NT2/D1 (cell line): Measurements from ENCODE around the gene ZBTB7A.

ENCODE experiments used
- DNase-seq: peaks from one replicate; pipeline ENCODE4 v3.0.0-alpha.2; 2011; ENCODE audit warnings: low read depth, low spot score
- H3K27me3 ChIP-seq: 2 replicates; pipeline ENCODE4 v1.6.0; 2011; ENCODE audit warnings: mild to moderate bottlenecking; ENCODE audit not compliant: insufficient read length, insufficient read depth
- H3K36me3 ChIP-seq: 2 replicates; pipeline ENCODE4 v1.6.1; 2011; ENCODE audit warnings: mild to moderate bottlenecking, low read length, mixed read lengths; ENCODE audit not compliant: insufficient read depth, insufficient read length
- H3K4me1 ChIP-seq: 2 replicates; pipeline ENCODE4 v1.5.1; 2011; ENCODE audit not compliant: insufficient read depth, insufficient read length
- H3K4me3 ChIP-seq: 2 replicates; pipeline ENCODE4 v1.5.1; 2011; ENCODE audit warnings: low read depth; ENCODE audit not compliant: insufficient read length
- H3K9ac ChIP-seq: 2 replicates; pipeline ENCODE4 v1.6.0; 2011; ENCODE audit warnings: low read depth; ENCODE audit not compliant: insufficient read length
- H3K9me3 ChIP-seq: 2 replicates; pipeline ENCODE4 v1.5.1; 2011; ENCODE audit warnings: mild to moderate bottlenecking, low read length; ENCODE audit not compliant: insufficient read depth
- SUZ12 ChIP-seq: IDR thresholded peaks from 2 replicates; pipeline ENCODE4 v1.6.1; 2011; ENCODE audit not compliant: insufficient read length, insufficient read depth; ENCODE audit errors: extremely low read depth
- YY1 ChIP-seq: IDR thresholded peaks from 2 replicates; pipeline ENCODE4 v1.6.1; 2011; ENCODE audit not compliant: insufficient read length, insufficient read depth
- ZNF274 ChIP-seq: IDR thresholded peaks from 2 replicates; pipeline ENCODE4 v1.6.1; 2011; ENCODE audit warnings: mild to moderate bottlenecking, low read depth, low read length

ZBTB7A gene

DNA sequence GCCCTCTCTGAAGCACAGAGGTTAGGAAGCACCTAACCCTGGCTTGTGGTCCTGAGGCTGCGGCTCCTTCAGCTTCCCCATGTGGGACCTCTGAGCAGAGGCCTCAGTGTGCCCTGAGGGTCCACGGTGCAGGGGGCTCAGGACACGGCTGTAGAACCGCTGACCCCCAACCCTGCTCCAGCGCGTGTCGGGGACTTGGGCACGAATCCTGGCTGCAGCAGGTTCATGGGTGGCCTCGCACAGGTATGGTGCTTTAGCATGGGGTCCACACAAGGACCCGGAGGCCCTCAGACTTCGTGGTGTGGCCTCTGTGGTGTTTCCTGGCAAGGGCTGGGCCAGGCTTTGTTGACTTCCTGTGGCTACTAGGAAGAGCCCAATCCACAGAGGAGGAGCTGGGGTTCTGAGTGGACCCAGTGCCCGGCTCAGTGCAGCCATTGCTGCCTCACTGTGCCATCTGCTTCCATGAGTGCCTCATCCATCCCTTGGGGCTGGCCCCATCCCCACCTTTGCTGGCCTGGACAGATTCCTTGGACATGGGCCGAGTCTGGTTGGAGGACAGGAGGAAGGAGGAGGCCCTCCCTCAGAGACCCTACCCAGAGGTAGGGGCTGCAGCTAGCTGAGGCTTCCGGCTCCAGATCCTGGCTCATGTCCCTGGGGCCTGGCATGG is 24.5 kb downstream of the ZBTB7A start:
- Histone ChIP-seq H3K27me3 (no peaks in the 10 kb centered on the region), H3K4me3 (no peak overlapping the region), H3K9me3 (no peaks in the 10 kb centered on the region), H3K36me3 (peaks cover 33% of the 10 kb centered on the region), H3K4me1 (peaks cover 5% of the 10 kb centered on the region), H3K9ac (no peak overlapping the region)
- no peak for DNase-seq
- no peak for TF ChIP-seq YY1
- no peak for TF ChIP-seq ZNF274
- no peak for TF ChIP-seq SUZ12

DNA sequence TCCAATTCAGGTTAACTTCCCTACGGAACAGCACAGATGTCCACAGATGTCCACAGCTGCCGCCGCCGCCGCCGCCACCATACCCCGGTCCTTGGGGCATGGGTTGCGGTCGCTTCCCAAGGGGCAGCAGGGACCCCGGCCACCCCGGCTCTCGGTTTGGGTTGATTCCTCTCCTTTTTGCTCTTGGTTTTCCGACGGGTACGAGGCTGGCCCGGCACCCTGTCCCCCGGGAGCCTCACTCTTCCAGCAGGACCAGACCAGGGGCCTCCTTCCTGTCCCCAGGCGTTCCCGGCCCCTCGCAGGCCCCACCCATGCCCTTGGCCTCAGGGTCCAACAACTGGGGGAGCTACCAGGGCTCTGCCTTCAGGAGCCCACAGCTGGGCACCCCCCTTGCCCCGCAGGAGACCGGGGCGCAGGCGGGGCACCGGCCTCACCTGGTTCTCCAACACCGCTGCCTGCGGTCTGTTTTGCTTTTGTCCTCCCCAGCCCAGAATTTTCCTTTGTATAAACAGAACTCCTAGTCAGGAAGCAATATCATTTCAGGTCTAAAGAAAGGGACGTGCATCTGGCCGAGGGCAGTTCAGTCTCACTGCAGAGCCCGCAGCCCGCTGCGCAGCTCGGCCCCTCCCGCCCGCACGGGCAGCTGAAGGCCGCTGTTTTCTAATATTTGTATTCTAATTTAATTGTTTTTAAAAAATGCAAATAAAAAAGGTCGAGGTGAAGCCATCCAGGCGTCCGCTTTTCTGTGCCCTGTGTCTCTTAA is 27.9 kb downstream of the ZBTB7A start:
- no peak for DNase-seq
- Histone ChIP-seq H3K36me3 (peaks cover 51% of the 10 kb centered on the region), H3K9ac (no peak overlapping the region), H3K27me3 (no peaks in the 10 kb centered on the region), H3K4me3 (no peak overlapping the region), H3K9me3 (no peaks in the 10 kb centered on the region), H3K4me1 (peaks cover 12% of the 10 kb centered on the region)
- TF ChIP-seq SUZ12 (no peak), YY1 (no peak), ZNF274 (no peak)

DNA sequence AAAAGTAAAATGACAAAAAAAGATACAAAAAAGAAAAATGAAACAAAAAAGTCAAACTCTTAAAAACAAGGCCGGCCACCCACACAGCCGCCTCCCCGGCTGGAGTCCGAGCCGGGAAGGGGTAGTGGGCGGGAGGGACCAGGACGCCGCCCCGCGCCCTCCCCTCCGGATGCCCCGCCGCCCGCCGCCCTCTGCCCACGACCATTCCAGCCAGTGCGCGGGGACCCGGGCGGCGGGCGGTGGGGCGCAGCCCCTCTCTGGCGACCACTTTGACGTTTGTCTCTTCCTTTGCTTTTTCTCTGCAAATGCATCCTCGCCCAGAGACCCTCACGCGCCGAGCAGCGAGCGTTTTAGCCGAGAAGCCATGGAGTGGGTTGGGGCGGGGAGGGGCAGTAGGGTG is 28.6 kb downstream of the ZBTB7A start:
- Histone ChIP-seq H3K4me1 (peaks cover 12% of the 10 kb centered on the region), H3K27me3 (no peaks in the 10 kb centered on the region), H3K9me3 (no peaks in the 10 kb centered on the region), H3K36me3 (peaks cover 58% of the 10 kb centered on the region), H3K9ac (no peak overlapping the region), H3K4me3 (no peak overlapping the region)
- TF ChIP-seq SUZ12 (no peak), YY1 (no peak), ZNF274 (no peak)
- no peak for DNase-seq

DNA sequence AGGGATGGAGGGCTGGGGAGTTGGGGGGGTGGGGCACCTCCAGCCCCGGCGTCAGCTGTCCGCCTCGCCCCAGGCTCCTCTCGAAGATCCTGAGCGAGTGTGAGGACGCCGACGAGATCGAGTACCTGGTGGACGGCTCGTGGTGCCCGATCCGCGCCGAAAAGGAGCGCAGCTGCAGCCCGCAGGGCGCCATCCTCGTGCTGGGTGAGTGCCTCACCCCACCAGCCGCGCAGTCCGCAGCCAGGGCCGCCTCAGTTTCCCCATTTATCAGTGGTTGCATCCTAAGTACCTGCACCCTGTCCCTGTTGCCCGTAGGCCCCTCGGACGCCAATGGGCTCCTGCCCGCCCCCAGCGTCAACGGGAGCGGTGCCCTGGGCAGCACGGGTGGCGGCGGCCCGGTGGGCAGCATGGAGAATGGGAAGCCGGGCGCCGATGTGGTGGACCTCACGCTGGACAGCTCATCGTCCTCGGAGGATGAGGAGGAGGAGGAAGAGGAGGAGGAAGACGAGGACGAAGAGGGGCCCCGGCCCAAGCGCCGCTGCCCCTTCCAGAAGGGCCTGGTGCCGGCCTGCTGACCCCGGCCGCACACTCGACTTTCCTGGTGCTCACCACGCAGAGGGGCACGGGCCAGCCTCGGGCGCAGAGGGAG is 29.3 kb downstream of the ZBTB7A start:
- H3K9ac ChIP-seq: no peak overlapping the region
- TF ChIP-seq SUZ12: no peak
- no peak for TF ChIP-seq YY1
- TF ChIP-seq ZNF274: no peak
- DNase-seq: no peak
- peaks cover 64% of the 10 kb centered on the region for H3K36me3 ChIP-seq
- H3K27me3 ChIP-seq: no peaks in the 10 kb centered on the region
- no peak overlapping the region for H3K4me3 ChIP-seq
- H3K4me1 ChIP-seq: peaks cover 12% of the 10 kb centered on the region
- no peaks in the 10 kb centered on the region for H3K9me3 ChIP-seq

DNA sequence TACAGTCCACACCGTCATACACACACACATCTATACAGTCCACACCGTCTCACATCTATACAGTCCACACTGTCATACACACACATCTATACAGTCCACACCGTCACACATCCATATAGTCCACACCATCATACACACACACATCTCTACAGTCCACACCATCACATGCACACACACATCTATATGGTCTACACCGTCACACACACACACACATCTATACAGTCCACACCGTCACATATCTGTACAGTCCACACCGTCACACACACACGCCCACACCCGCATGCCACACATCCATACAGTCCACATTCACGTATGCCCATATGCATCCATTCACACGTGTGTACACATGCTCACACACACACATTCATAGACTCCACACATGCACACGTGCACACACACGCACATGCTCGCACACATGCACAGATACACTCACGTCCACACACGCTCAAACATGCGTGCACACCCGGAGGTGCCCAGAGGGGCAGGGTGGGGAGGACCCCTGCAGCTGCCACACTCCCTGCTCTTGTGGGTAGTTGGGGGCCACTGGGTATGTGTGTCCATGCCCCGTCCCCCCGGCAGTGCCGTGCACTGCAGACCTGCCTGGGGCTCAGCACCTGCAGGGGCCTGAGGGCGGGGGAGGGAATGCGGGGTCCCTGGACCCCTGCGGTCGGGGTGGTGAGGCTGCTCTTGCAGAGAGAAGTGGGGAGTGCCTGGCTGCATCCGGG is 30.0 kb downstream of the ZBTB7A start:
- DNase-seq: no peak
- TF ChIP-seq ZNF274 (no peak), SUZ12 (no peak), YY1 (no peak)
- Histone ChIP-seq H3K9me3 (no peaks in the 10 kb centered on the region), H3K27me3 (no peaks in the 10 kb centered on the region), H3K4me1 (peaks cover 12% of the 10 kb centered on the region), H3K36me3 (peaks cover 67% of the 10 kb centered on the region), H3K4me3 (no peak overlapping the region), H3K9ac (no peak overlapping the region)

DNA sequence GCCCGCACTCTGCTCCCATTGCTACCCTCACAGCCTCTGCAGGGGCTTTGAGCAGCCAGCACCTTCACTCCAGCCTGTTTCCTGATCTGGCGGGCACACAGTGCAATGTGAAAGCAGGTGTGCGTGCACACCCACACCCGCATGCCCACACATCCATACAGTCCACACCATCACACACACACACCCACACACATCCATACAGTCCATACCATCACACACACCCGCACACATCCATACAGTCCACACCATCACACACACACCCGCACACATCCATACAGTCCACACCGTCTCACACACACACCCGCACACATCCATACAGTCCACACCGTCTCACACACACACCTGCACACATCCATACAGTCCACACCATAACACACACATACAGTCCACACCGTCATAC is 31.1 kb downstream of the ZBTB7A start:
- no peak for TF ChIP-seq SUZ12
- no peak for TF ChIP-seq YY1
- TF ChIP-seq ZNF274: no peak
- H3K4me3 ChIP-seq: no peak overlapping the region
- no peak for DNase-seq
- no peaks in the 10 kb centered on the region for H3K9me3 ChIP-seq
- H3K9ac ChIP-seq: no peak overlapping the region
- peaks cover 73% of the 10 kb centered on the region for H3K36me3 ChIP-seq
- H3K4me1 ChIP-seq: peaks cover 12% of the 10 kb centered on the region
- H3K27me3 ChIP-seq: no peaks in the 10 kb centered on the region
